C4-2B (cell line): Measurements from ENCODE around the gene NUP93.

Source experiments
- CTCF ChIP-seq: fragments of 450-650 bp; conservative IDR thresholded peaks from 2 replicates; pipeline ENCODE4 v1.5.1; 2017; ENCODE audit warnings: mild to moderate bottlenecking
- ZFX ChIP-seq: fragments of 450-650 bp; IDR thresholded peaks from 2 replicates; pipeline ENCODE4 v1.6.1; 2017

GRCh38 chr16:56755038-56755437 lies 25.1 kb downstream of the NUP93 start:
- TF ChIP-seq CTCF (no peak), ZFX (no peak)
